ENCODE measurements around the gene RFT1. TPM values are rescaled to one million over a fixed set of nuclear protein-coding genes. Genes with fewer than 3 reads are reported as not detected.

Gene RFT1
- total and polyA plus RNA-seq, 2 of the 13 experiments (the other 11 are each of a cell fraction or from before 2014, with no cell fraction given): 23.2 to 37.0 TPM

GRCh38 chr3:53174346-53175250 is 44.4 kb upstream of the RFT1 start:
- Histone ChIP-seq H4K20me1 (ENCODE audit: insufficient read depth, low read length) (no peaks in the 10 kb centered on the region), H3K27me3 (ENCODE audit: control insufficient read depth in 1 of 2, insufficient read depth in 2 of 2, low read length in 2 of 2) (no peaks in the 10 kb centered on the region), H3K27ac (ENCODE audit: extremely low read length, insufficient read depth, low read length) (no peak overlapping the region), H3K4me1 (ENCODE audit: insufficient read depth, low read length) (peaks cover 32% of the 10 kb centered on the region), H3K9ac (ENCODE audit: insufficient read depth, low read depth, low read length) (no peak overlapping the region), H3K4me3 (replicated peaks in 1 of 3; ENCODE audit: insufficient read depth in 1 of 3, low read depth in 2 of 3, low read length in 3 of 3) (no peak overlapping the region), H3K4me2 (ENCODE audit: low read depth, low read length) (no peak overlapping the region), H3K9me3 (ENCODE audit: low read length) (no peaks in the 10 kb centered on the region), H3K36me3 (replicated peaks in 1 of 2; ENCODE audit: control insufficient read depth in 1 of 2, insufficient read depth in 2 of 2, low read length in 2 of 2) (peaks cover 6 to 29% of the 10 kb centered on the region in 2 experiments; a peak in 4 of 5 replicates), H3K79me2 (ENCODE audit: insufficient read depth, low read length) (peaks cover 8% of the 10 kb centered on the region), H2AFZ (ENCODE audit: low read length) (no peak overlapping the region)
- ChIA-PET CTCF (ENCODE audit: low intra/inter-chr PET ratio, low total read pairs) (no interaction called here), POLR2A (no interaction called here)
- DNase-seq (ENCODE audit: low spot score): no peak
- intact Hi-C loops (cut with micrococcal nuclease; ENCODE audit: unreplicated experiment) (loop anchor here (5.0 kb wide), 1 partner anchor 42 kb away; the partner anchor contains the start of gene RFT1), in situ Hi-C loops (cut with HindIII; ENCODE audit: extremely low pct_ligation_motif_present, low pct_unique_long_range_greater_than_20kb) (no loop called here)
- TF ChIP-seq ZNF768 (CRISPR knock-in tag; IDR thresholded peaks at IDR 0.05): peak; percentile 84
- no peak for TF ChIP-seq ZBTB4 (CRISPR knock-in tag; IDR thresholded peaks at IDR 0.05; ENCODE audit: borderline replicate concordance)
- no peak for TF ChIP-seq SOX6 (IDR thresholded peaks at IDR 0.05)
- no peak for TF ChIP-seq SOX6 (CRISPR knock-in tag; IDR thresholded peaks at IDR 0.05)
- TF ChIP-seq, protein P1, sequence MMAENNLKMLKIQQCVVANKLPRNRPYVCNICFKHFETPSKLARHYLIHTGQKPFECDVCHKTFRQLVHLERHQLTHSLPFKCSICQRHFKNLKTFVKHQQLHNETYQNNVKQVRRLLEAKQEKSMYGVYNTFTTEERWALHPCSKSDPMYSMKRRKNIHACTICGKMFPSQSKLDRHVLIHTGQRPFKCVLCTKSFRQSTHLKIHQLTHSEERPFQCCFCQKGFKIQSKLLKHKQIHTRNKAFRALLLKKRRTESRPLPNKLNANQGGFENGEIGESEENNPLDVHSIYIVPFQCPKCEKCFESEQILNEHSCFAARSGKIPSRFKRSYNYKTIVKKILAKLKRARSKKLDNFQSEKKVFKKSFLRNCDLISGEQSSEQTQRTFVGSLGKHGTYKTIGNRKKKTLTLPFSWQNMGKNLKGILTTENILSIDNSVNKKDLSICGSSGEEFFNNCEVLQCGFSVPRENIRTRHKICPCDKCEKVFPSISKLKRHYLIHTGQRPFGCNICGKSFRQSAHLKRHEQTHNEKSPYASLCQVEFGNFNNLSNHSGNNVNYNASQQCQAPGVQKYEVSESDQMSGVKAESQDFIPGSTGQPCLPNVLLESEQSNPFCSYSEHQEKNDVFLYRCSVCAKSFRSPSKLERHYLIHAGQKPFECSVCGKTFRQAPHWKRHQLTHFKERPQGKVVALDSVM (CRISPR knock-in tag; IDR thresholded peaks at IDR 0.05): no peak
- TF ChIP-seq PCBP1 (IDR thresholded peaks at IDR 0.05; ENCODE audit: borderline replicate concordance, low read depth, low read length): no peak
- 67% methylated on average over 1 of the region's 9 CpGs for WGBS (ENCODE audit: low lambda C conversion rate)
- ATAC-seq: no peak
- no TSS peak for BruUV-seq (replicated peaks)
- no peak for FAIRE-seq
